HG02642 (cell line): Measurements from ENCODE around the gene CAV3.

ENCODE experiments used
- ATAC-seq: cut with Tn5 transposase; IDR thresholded peaks from one replicate; pipeline ENCODE4 v1.9.1; 2021; ENCODE audit warnings: mild to moderate bottlenecking; ENCODE audit not compliant: unreplicated experiment, poor library complexity

CAV3 gene

DNA sequence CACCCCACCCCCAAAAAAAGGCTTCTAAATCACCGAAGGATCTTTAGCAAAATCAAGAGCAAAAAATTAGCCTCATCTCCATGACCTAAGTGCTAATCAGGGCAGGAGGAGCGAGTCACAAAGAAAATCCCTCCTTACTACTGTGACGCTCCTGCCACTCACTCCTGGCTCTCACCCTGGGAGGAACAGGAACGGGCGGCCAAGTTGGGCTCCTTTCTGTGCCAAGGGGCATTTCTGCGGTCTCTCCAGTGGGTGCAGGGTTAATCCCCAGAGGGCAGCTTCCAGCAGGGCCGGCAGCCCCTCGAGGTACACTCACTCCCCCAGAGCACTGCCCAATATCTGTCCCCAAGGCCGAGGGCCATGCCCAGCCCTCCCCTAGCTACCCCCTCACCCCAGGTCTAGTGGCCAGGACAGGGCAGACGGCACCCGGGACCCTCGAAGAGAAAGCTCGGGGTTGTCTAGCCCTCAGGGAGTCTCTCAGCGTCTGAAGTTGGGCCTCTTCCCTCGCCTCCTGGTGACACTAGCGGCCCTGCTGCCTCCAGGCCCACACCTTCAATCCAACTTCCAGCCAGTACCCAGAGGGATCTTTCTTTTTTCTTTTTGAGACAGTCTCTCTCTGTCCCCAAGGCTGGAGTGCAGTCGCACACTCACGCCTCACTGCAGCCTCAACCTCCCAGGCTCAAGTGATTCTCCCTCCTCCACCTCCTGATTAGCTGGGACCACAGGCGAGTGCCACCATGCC lies 706 bp downstream of the CAV3 start:
- ATAC-seq = no peak

DNA sequence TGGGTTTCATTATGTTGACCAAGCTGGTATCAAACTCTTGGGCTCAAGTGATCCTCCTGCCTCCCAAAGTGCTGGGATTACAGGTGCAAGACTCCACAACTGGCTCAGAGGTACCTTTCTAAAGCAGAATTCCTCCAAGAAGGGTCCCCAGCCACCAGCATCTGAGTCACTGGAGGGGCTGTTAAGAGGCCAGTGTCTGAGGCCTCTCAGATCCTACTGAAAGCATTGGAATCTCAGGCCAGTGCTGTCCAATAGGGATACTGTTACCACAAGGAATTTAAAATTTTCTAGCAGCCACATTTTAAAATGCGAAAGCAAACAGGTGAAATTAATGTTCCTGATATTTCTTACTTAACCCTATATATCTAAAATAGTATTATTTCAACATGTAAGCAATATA lies 1.3 kb downstream of the CAV3 start:
- no peak for ATAC-seq

DNA sequence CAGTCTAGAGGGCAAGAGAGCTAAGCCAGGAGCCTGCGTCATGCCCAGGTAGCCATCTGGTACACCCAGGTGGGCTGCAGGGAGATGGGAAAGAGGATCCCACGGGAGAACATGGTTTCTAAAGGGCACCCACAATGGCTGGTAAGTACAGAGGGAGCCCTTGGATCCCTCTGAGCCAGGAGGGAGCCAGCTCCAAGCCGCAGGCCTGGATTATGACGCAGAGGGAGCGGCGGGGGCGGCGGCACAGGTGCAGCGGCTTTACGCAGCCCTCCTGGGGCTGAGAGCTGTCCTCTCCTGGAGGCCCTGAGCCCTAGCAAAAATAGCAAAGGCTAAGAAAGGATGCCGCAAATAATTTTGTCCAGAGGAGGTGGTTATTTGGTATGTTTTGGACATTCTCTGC lies 2.8 kb downstream of the CAV3 start:
- no peak for ATAC-seq

DNA sequence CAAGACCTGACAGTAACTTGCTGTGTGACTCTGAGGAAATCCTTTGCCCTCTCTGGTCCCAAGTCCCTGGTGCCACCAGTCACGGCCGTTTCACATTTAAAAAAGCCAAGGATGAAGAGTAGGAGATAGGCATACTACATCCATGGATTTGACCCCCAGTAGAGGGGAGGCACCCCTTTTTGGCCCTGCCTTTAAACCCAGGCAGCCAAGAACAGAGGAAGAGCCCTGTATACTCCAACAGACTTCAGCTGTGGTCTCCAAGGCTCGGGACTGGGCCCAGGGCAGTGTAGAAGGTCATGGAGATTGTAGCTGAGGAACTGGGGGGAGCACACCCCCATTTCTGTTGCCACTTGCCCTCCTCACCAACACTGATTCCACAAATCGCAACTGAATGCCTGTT lies 3.7 kb downstream of the CAV3 start:
- ATAC-seq = no peak

DNA sequence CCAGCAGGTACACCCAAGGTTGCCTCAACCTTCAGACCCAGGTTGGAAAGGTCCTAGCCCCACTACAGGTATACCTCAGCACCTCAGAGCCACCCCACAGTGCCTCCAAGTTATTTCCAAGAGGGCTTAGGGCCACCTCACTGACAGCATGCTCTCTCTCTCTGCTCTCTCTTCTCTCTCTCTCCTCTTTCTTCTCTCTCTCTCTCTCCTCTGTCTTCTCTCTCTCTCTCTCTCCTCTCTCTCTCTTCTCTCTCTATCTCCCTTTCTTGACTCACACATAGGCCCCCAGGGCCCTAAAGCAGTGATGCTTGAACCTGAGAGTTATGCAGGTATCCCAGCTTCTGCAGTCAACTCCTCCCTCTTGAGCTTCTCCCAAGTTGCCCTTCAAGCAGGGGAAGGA lies 4.2 kb downstream of the CAV3 start:
- no peak for ATAC-seq

DNA sequence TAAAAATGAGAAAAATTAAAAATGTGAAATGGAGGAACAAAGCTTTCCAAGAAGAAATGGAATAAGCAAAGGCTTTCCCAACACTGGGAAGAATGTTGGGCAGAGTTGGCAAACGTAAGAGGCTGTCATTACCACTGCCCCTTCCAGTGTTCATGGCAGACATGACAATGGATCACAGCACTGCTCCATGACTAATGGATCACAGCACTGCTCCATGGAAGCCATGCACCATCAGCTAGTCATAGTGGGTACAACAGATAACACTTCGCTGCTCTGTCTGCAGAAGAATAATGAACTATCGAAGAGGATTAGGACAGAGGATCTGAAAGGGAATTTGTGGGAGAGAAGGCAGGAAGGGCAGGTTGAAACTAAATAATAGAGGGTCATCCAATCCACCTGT lies 5.0 kb downstream of the CAV3 start:
- no peak for ATAC-seq

DNA sequence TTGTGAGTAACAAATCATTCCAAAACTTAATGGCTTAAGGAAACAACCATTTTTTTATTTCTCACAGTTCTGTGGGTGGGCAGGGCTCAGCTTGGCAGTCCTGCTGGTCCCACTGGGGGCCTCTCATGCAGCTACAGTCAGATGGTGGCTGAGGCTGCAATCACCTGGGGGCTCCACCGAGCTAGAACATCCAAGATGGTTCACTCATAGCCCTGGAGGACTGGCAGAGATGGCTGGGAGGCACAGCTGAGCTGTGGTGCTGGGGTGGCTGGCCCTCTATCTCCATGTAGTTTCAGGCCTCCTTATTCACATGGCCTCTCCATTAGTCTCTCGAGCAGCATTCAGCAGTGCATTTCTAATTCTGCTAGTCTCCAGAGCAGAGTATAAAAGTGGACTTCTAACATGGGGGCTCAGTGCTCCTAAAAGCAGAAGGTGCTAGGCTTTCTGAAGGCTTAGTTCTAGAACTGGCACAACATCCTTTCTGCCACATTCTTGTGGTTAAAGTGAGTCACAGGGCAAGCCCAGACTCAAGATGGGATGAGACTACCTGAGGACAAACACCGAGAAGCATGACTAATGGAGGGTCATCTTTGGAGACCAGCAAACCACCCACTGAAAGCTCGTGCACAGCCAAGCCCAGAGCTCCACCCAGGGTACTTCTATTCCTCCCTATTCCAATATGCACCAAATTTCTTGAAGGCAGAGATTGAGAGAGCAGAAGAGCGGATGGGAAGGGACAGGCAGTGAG lies 6.3 kb downstream of the CAV3 start:
- no peak for ATAC-seq

DNA sequence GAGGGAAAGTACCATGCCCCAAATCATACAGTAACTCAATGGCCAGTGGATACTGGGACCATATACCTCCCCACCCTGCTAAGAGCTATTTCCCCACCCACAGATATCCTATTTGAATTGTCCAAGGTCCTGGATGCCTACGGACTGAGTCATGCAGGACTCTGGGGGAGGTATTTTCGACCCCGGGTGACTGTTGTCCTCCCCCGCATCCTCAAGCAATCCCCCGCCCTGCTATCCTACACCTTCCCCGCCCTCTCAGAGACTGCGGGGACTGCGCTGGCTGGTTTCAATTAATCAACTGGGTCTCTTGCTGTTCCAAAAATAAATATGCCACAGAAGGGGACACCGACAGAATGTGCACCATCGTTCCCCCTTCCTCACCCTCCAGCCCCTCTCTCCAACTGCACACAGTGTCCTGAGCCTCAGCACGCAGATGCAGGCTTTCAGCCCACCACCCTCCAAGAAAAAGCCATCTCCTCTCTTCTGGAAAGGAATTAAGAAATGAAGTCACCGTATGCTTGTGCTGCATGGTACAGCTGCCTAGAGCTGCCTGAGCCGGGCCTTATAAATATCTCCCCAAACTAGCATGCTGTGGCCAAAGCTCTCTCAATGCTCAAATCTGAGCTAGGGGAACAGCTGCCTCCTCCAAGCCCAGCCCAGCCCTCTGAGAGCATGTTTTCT lies 8.1 kb downstream of the CAV3 start:
- ATAC-seq = no peak

DNA sequence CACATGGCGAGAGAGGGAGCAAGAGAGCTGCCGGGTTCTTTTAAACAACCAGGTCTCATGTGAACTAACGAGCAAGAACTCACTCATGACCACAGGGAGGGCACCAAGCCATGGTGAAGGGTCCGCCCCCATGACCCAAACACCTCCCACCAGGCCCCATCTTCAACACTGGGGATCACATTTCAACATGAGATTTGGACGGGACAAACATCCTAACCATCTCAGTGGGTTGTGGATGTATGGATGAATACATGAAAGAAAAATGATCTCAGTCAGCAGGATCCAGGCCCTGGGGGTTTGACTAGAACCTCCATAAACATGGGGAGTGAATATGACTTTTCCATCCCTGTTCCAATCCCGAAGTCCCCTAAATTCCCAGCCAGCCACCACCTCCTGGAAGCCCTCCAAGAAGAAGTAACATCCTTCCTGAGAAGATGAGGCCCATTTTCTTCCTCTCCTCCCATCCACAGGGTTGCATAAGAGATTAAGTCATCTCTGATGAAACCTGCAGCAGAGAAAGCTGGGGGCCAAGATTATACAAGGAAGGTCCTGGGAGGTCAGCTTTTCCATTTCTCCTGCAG lies 9.5 kb downstream of the CAV3 start:
- no peak for ATAC-seq

DNA sequence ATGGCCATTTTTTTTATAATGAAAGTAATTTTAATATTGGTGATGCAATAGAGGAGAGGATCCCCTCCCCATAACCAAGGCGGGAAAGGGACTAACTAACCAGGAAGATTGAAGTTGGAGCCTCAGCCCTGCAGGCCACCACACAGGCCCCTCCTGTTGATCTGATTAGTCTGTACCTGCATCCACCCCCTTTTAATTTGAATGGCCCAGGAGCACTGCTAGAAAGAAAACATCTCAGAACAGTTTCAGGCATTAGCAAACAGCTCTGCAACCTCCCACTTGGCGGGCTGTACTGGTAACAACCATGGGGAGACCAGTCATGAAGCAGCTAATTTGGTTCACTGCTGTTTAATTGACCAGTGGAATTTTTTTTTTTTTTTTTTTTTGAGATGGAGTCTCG lies 10.3 kb downstream of the CAV3 start:
- ATAC-seq = no peak

DNA sequence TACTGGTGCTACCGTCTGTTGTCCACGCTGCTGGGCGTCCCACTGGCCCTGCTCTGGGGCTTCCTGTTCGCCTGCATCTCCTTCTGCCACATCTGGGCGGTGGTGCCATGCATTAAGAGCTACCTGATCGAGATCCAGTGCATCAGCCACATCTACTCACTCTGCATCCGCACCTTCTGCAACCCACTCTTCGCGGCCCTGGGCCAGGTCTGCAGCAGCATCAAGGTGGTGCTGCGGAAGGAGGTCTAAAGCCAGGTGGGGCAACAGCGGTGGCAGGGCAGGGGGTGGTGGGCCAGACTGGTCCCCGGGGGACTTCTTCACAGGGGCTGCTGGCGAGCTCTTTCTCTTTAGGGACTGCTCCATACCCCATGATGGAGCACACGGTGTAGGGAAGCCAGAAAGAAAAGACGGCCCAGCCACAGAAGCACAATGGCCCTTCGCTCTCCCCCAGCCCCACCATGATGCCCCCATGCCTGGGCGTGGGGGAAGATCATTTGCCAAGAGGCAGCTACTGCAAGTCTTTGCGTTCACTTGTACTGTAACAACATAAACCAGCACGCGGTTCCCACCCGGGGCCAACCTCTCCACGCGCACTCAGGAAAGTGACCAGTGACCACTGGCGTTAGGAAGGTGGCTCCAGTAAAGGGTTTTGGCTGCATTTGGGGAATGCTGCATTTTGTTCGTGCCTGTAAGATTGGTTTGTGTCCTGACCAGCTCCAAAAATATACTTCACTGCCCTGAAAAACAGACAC lies 12.2 kb downstream of the CAV3 start:
- no peak for ATAC-seq

DNA sequence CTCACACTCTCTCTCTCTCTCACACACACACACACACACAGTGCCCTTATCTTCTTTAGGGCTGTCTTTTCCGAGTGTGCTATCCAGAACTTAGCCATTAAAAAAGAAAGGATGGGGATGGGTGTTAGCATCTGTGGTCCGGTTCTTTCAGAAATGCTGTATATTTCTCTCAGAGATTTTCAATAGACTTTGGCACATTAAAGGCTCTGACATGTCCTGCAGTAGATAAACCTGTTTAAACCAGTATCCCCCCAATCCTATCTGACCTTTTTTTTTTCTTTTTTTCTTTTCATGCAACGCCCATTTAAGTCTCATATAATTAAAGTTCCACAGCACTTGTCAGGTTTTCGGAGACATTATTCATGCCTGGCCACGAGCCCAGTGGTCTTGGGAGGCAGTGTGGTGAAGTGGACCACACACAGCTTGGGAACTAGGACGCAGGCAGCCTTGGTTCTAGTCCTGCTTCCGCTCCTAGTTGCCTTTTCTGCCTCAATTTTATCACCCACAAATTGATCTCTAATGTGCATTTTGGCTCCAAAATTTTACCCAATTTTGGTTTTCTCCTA lies 13.3 kb downstream of the CAV3 start:
- ATAC-seq = no peak

DNA sequence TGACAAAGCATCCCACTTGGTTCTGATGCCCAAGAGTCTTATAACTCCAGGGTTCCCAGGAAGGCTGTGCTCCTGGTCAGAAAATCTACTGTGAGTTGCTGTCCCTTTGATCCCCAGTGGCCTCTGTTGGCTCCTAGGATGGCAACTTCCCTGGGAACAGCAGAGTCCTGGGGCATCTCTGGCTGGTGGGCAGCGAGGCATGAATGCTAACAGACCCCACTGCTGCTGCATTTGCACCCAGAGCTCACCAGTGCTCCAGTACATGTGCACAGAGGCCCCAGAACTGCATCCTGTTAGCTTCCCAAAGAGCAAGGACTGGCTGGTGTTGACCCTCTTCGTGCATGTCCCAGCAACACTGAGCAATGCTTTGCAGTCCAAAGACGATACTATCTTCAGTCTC lies 15.7 kb downstream of the CAV3 start:
- no peak for ATAC-seq

DNA sequence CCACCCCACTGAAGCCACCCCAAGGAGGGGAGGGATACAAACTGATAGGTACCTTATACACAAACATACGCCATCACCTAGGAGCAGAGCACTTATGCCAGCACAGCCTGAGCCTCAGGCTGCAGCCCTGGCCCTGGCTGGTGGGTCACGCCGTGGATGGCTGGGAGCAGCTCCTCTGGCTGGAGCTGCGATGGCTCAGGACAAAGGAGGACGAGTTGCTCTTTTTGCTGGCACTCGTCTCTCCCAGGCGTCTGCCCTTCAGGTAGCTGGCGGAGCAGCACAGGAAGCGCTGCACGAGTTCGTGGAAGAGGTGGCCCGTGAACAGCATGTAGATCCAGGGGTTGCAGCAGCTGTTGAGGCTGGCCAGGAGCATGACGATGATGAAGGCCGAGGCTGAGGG lies 19.2 kb downstream of the CAV3 start:
- ATAC-seq = no peak

DNA sequence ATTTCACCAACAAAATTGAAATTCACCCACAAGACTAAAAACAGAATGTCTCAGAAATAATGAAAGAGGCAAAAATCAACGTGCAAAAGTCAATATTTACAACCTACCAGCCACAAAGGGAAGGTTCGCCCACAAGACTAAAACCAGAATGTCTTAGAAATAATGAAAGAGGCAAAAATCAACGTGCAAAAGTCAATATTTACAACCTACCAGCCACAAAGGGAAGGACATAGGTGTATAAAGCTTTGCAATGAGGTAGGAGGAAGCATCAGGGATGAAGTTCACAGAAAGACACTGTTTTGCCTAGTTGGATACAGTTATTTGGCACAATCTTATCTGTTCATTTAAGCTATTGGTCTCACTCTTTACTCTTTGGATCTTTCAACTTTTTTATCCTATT lies 21.5 kb downstream of the CAV3 start:
- ATAC-seq = no peak

DNA sequence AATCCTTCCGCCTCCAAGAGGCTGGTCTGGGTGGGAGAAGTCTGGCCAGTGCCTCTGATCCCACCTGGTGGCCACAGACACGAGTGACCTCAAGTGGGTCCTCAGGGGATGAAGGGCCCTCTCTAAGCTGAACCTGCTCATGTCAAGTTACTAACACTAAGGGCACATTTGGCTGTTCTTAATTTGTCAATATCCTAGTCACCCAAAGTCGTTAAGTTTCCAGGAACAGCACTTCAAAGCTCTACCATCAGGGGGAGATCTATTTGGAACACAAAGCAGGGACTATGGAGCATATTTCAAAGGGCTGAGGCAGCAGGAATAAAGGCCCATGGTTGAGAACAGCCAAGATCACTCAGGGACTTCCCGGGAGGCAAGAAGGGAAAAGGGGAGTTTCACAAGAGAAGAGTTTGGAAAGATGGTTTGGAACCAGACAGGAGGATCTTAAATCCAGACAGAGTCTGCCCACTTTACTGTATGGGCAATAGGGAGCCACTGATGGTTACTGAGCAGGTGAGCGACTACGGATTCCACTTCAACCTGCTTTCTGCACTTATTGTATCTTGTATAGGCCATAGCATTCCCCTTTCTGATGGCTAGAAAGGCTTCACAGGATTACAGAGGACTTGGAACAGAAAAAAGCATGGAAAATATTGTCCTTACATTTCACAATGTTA lies 22.1 kb downstream of the CAV3 start:
- no peak for ATAC-seq

DNA sequence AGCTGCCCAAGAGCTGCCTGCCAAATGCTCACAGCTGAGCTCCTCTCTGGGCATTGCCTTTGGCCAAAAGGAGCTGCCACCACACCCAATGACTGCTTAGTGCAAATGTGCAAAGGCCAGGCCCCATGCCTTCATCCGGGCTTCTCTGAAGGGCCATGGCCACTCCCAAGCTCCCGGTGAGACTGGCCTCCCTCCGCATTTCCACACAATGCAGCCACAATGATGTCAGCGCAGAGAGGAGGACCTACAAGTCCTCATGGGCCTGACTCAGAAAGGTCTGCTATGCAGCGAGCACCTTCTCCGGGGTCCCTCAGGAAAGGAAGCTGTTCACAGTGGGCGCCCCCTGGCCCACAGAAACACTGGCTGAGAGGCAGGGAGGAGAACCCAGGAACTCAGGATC lies 23.1 kb downstream of the CAV3 start:
- no peak for ATAC-seq

DNA sequence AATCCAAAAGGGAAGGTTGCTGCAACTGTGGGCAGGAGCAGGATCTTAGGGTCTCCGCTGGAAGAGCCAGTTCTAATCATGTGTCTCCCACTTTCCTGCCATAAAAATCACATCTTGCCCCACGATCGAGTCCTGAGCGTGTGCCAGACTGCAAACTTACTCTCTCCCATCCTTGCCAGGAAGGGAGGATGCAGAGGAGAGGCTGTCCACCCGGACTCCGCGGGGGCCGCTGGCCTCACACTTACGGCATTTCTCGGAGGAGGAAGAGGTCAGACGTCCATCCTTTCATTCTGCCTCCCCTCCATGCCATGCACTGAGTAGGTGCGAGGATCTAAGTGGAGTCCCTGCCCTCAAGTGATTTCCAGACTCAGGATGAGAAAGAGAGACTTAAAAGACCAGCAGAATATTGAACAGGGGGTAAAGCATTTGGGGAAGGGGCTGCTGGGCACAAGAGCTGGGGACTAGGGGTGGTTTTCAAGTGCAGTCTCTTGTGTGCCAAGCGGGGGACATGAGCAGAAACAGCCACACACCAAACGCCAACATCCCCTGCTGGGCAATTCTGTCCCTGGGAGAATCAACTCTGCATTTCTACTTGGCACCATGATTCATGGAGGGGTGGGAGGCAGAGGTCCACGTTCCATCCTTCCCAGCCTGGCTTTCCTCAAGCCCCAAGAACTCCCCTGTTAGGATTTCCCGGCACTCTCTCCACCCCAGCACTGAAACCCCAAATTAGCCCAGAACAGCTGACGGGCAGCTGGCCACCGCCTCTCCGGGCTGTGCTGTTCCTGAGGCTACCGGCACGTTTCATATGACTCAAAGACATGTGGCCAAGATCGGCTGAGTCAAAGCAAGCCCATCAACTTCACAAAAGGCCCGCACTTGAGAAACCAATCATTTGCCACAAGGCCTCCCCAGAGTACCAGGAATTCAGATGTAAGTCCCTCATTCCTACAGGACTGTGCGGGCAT lies 24.2 kb downstream of the CAV3 start:
- no peak for ATAC-seq
